PC-9 (cell line): ENCODE data around the gene DLG4. TPM values are rescaled to one million over a fixed set of nuclear protein-coding genes. Genes with fewer than 3 reads are reported as not detected.

Source experiments
- BruUV-seq: library from RNA; stranded (reverse); fragments of 400-500 nt; replicated peaks from 2 replicates; lab custom pipeline; 2021; lab: Mats Ljungman, UMichigan
- CTCF ChIA-PET: fragments of 300-600 bp; sonication (Branson Sonifier 250); formaldehyde crosslinking; loops from one replicate; lab custom pipeline; 2022; ENCODE audit warnings: antibody characterized with exemption; lab: Charles Lee
- POLR2A ChIA-PET: fragments of 300-600 bp; sonication (Branson Sonifier 250); formaldehyde crosslinking; loops from one replicate; lab custom pipeline; 2022; ENCODE audit warnings: antibody characterized with exemption; ENCODE audit not compliant: unreplicated experiment; lab: Charles Lee
- DNase-seq, 2 experiments: peaks; one replicate each; pipeline versions ENCODE4 v3.0.0 to v3.0.0-alpha.2; 2015 to 2022; ENCODE audit warnings: mixed read lengths in 1 of 2
- H2AFZ ChIP-seq: fragments of 200-600 bp; sonication (generic); 2 replicates; pipeline ENCODE4 v1.8.1; 2017; ENCODE audit warnings: antibody characterized with exemption
- H3F3A ChIP-seq: fragments of 200-600 bp; sonication (generic); 2 replicates; pipeline ENCODE4 v1.8.1; 2017; ENCODE audit warnings: antibody characterized with exemption, mild to moderate bottlenecking, low read depth; ENCODE audit not compliant: insufficient read depth
- H3K27ac ChIP-seq: fragments of 200-600 bp; sonication (generic); 2 replicates; pipeline ENCODE4 v1.6.1; 2016; ENCODE audit warnings: mixed run types
- H3K27me3 ChIP-seq: fragments of 200-600 bp; sonication (generic); 2 replicates; pipeline ENCODE4 v1.6.1; 2016; ENCODE audit warnings: low read depth, mixed run types; ENCODE audit not compliant: insufficient read depth
- H3K36me3 ChIP-seq: fragments of 200-600 bp; sonication (generic); 2 replicates; pipeline ENCODE4 v1.6.1; 2016; ENCODE audit warnings: low read depth, mixed run types
- H3K4me1 ChIP-seq: fragments of 200-600 bp; sonication (generic); replicated peaks from 2 replicates; pipeline ENCODE4 v1.6.1; 2016; ENCODE audit warnings: mixed run types; ENCODE audit not compliant: insufficient read depth
- H3K4me2 ChIP-seq: fragments of 200-600 bp; sonication (generic); 2 replicates; pipeline ENCODE4 v1.6.1; 2017; ENCODE audit warnings: mixed run types
- H3K4me3 ChIP-seq: fragments of 200-600 bp; sonication (generic); 2 replicates; pipeline ENCODE4 v1.6.1; 2016; ENCODE audit warnings: mixed run types
- H3K79me2 ChIP-seq: fragments of 200-600 bp; sonication (generic); 2 replicates; pipeline ENCODE4 v1.6.1; 2017; ENCODE audit warnings: low read depth, mixed run types
- H3K9me2 ChIP-seq: fragments of 200-600 bp; sonication (generic); 2 replicates; pipeline ENCODE4 v1.8.1; 2017; ENCODE audit warnings: mild to moderate bottlenecking; ENCODE audit not compliant: insufficient read depth
- H3K9me3 ChIP-seq: fragments of 200-600 bp; sonication (generic); 2 replicates; pipeline ENCODE4 v1.8.1; 2016; ENCODE audit warnings: low read depth; ENCODE audit not compliant: insufficient read depth
- H4K20me1 ChIP-seq: fragments of 200-600 bp; sonication (generic); 2 replicates; pipeline ENCODE4 v1.8.1; 2017; ENCODE audit not compliant: insufficient read depth
- CTCF ChIP-seq: fragments of 200-600 bp; sonication (generic); conservative IDR thresholded peaks from 2 replicates; pipeline ENCODE4 v1.6.1; 2017; ENCODE audit warnings: mixed run types, antibody characterized with exemption, mild to moderate bottlenecking, moderate library complexity
- EZH2 ChIP-seq: fragments of 200-600 bp; sonication (generic); IDR thresholded peaks from 2 replicates; pipeline ENCODE4 v1.8.0; 2017; ENCODE audit warnings: antibody characterized with exemption, low read depth
- intact Hi-C: fragments of 100-400 bp; cut with micrococcal nuclease; formaldehyde crosslinking; loops from one replicate; pipeline ENCODE4 v1.10.0; 2022; ENCODE audit not compliant: unreplicated experiment
- total RNA-seq: library from RNA; stranded (reverse); gene quantifications from 2 replicates; pipeline ENCODE4 v1.2.3, GENCODE V29; 2021

DLG4 gene
- total RNA-seq, 1 experiment from 2014 or later: 32.8 TPM

- peaks cover 47% of the 10 kb centered on the region for H3K79me2 ChIP-seq
- intact Hi-C loops: loop anchor here (1.0 kb wide), 1 partner anchor 21 kb away; the partner anchor contains the start of gene CLDN7
- CTCF ChIA-PET: interaction anchor here (0.5 to 0.8 kb wide), 4 partner anchors 14 to 68 kb away, joined by 3 to 5 read pairs (median 4); no protein-coding TSS in a partner anchor
- peak in 1 of 2 experiments; percentile 35 for DNase-seq
- H3F3A ChIP-seq: peaks cover 61% of the 10 kb centered on the region
- H3K4me3 ChIP-seq: peak overlapping the region; percentile 78
- no peaks in the 10 kb centered on the region for H3K9me2 ChIP-seq
- H3K36me3 ChIP-seq: peaks cover 27% of the 10 kb centered on the region; the same call in 1 of the 2 replicates
- peaks cover 7% of the 10 kb centered on the region for H4K20me1 ChIP-seq
- H3K27me3 ChIP-seq: no peaks in the 10 kb centered on the region
- POLR2A ChIA-PET: interaction anchor here (0.6 to 1.5 kb wide), 6 partner anchors 13 to 195 kb away, joined by 3 to 5 read pairs (median 4); no protein-coding TSS in a partner anchor
- TSS peak; percentile 41 for BruUV-seq
- peak overlapping the region; percentile 87 for H3K27ac ChIP-seq
- TF ChIP-seq CTCF (no peak), EZH2 (no peak)
- no peaks in the 10 kb centered on the region for H3K9me3 ChIP-seq
- no peak overlapping the region for H2AFZ ChIP-seq
- H3K4me1 ChIP-seq: peaks cover 29% of the 10 kb centered on the region
- H3K4me2 ChIP-seq: peak overlapping the region; percentile 96
These were observed 21.6 kb upstream of the DLG4 start for GRCh38 chr17:7241090-7241733.

GRCh38 chr17:7240375-7240774, 20.7 kb upstream of the DLG4 start:
- Histone ChIP-seq H3K4me1 (peaks cover 29% of the 10 kb centered on the region), H2AFZ (no peak overlapping the region), H3K4me2 (peak overlapping the region; percentile 96), H3K9me3 (no peaks in the 10 kb centered on the region), H4K20me1 (peaks cover 7% of the 10 kb centered on the region), H3K36me3 (peaks cover 25% of the 10 kb centered on the region), H3K27me3 (no peaks in the 10 kb centered on the region), H3K9me2 (no peaks in the 10 kb centered on the region), H3F3A (peaks cover 62% of the 10 kb centered on the region), H3K4me3 (peak overlapping the region; percentile 78; the same call in 1 of the 2 replicates), H3K27ac (no peak overlapping the region), H3K79me2 (peaks cover 55% of the 10 kb centered on the region)
- BruUV-seq: no TSS peak
- TF ChIP-seq CTCF: no peak
- no peak for TF ChIP-seq EZH2
- intact Hi-C loops: no loop called here
- ChIA-PET POLR2A (no interaction called here), CTCF (interaction anchor here (0.6 kb wide), 1 partner anchor 69 kb away, joined by 5 read pairs; no protein-coding TSS in a partner anchor)
- no peak for DNase-seq

GRCh38 chr17:7239091-7240027, 19.7 kb upstream of the DLG4 start, which contains the start of gene PHF23:
PHF23 (minus strand) TSS chr17:7239457; CDS start chr17:7239279, 178 bp downstream.
- no peak for TF ChIP-seq CTCF
- no peak for TF ChIP-seq EZH2
- no TSS peak for BruUV-seq
- Histone ChIP-seq H3K9me2 (no peaks in the 10 kb centered on the region), H4K20me1 (peaks cover 11% of the 10 kb centered on the region), H3K27ac (peak within 1 kb of the TSS; percentile 80), H3K4me1 (peaks cover 38% of the 10 kb centered on the region), H3K9me3 (no peaks in the 10 kb centered on the region), H3F3A (peaks cover 63% of the 10 kb centered on the region), H3K27me3 (no peaks in the 10 kb centered on the region), H3K36me3 (peaks cover 32% of the 10 kb centered on the region), H2AFZ (no peak within 1 kb of the TSS; the same call in 1 of the 2 replicates), H3K4me2 (peak within 1 kb of the TSS; percentile 96), H3K4me3 (peak within 1 kb of the TSS; percentile 93), H3K79me2 (peaks cover 63% of the 10 kb centered on the region)
- intact Hi-C loops: loop anchor here (1.0 to 2.0 kb wide), 2 partner anchors 13 to 25 kb away; partner anchors contain the start of gene ELP5
- DNase-seq: peak; percentile 96 to 99
- POLR2A ChIA-PET: interaction anchor here (0.6 kb wide), 3 partner anchors 11 to 291 kb away, joined by 3 to 5 read pairs (median 3); no protein-coding TSS in a partner anchor
- CTCF ChIA-PET: interaction anchor here (1.2 to 1.4 kb wide), 2 partner anchors 19 to 194 kb away, joined by 4 to 8 read pairs; no protein-coding TSS in a partner anchor
